Loucy (cell line): ENCODE results near the gene CMKLR1.

ENCODE experiments used
- H2AFZ ChIP-seq: fragments of 200-600 bp; sonication (generic); 2 replicates; pipeline ENCODE4 v1.6.0; 2016; ENCODE audit warnings: antibody characterized with exemption, mild to moderate bottlenecking, low read length, moderate library complexity
- H3F3A ChIP-seq: fragments of 200-600 bp; 2 replicates; pipeline ENCODE4 v1.6.0; 2016; ENCODE audit warnings: antibody characterized with exemption, low read depth, mild to moderate bottlenecking
- H3K27me3 ChIP-seq: fragments of 200-600 bp; sonication (generic); 2 replicates; pipeline ENCODE4 v1.6.1; 2014; ENCODE audit warnings: low read length, mild to moderate bottlenecking; ENCODE audit not compliant: insufficient read depth, poor library complexity, severe bottlenecking
- H3K36me3 ChIP-seq: fragments of 200-600 bp; sonication (generic); 2 replicates; pipeline ENCODE4 v1.6.1; 2016; ENCODE audit warnings: low read length; ENCODE audit not compliant: insufficient read depth
- H3K4me1 ChIP-seq: fragments of 200-600 bp; sonication (generic); 2 replicates; pipeline ENCODE4 v1.5.1; 2014; ENCODE audit warnings: low read length, mild to moderate bottlenecking; ENCODE audit not compliant: insufficient read depth, poor library complexity, severe bottlenecking
- H3K4me2 ChIP-seq: fragments of 200-600 bp; sonication (generic); 2 replicates; pipeline ENCODE4 v1.6.0; 2014; ENCODE audit warnings: antibody characterized with exemption, low read length, low read depth, mild to moderate bottlenecking; ENCODE audit not compliant: poor library complexity, severe bottlenecking
- H3K4me3 ChIP-seq: fragments of 200-600 bp; sonication (generic); 2 replicates; pipeline ENCODE4 v1.5.1; 2014; ENCODE audit warnings: low read length, mild to moderate bottlenecking, mixed read lengths; ENCODE audit not compliant: poor library complexity, severe bottlenecking
- H3K79me2 ChIP-seq: fragments of 200-600 bp; sonication (generic); 2 replicates; pipeline ENCODE4 v1.6.1; 2014; ENCODE audit warnings: low read length; ENCODE audit not compliant: insufficient read depth
- H3K9ac ChIP-seq: fragments of 200-600 bp; sonication (generic); 2 replicates; pipeline ENCODE4 v1.6.0; 2014; ENCODE audit warnings: mild to moderate bottlenecking, low read depth, low read length, moderate library complexity; ENCODE audit not compliant: poor library complexity, severe bottlenecking
- H3K9me2 ChIP-seq: fragments of 200-600 bp; sonication (generic); replicated peaks from 2 replicates; pipeline ENCODE4 v1.6.1; 2016; ENCODE audit warnings: low read depth, low read length, mixed read lengths
- H3K9me3 ChIP-seq: fragments of 200-600 bp; sonication (generic); 2 replicates; pipeline ENCODE4 v1.6.1; 2014; ENCODE audit warnings: mild to moderate bottlenecking, antibody characterized with exemption, low read length, low read depth; ENCODE audit not compliant: insufficient read depth
- H4K20me1 ChIP-seq: fragments of 200-600 bp; sonication (generic); 2 replicates; pipeline ENCODE4 v1.6.0; 2014; ENCODE audit warnings: antibody characterized with exemption, low read length, mild to moderate bottlenecking; ENCODE audit not compliant: insufficient read depth, poor library complexity, severe bottlenecking
- EZH2phosphoT487 ChIP-seq: fragments of 200-600 bp; IDR thresholded peaks from 2 replicates; pipeline ENCODE4 v1.6.1; 2018; ENCODE audit warnings: antibody characterized with exemption, mild to moderate bottlenecking, moderate library complexity, borderline replicate concordance
- TF ChIP-seq, protein P1 (sequence below): fragments of 200-600 bp; sonication (generic); conservative IDR thresholded peaks from 2 replicates; pipeline ENCODE4 v1.5.1; 2014; ENCODE audit warnings: mild to moderate bottlenecking, antibody characterized with exemption, low read length

CMKLR1 gene

GRCh38 chr12:108333898-108334699 lies 5.0 kb downstream of the CMKLR1 start:
- Histone ChIP-seq H3K9ac (no peak overlapping the region), H2AFZ (no peak overlapping the region), H3K79me2 (no peaks in the 10 kb centered on the region), H3K4me3 (no peak overlapping the region), H3K9me2 (no peaks in the 10 kb centered on the region), H3K4me1 (peaks cover 24% of the 10 kb centered on the region), H3F3A (no peaks in the 10 kb centered on the region), H3K4me2 (peak overlapping the region; percentile 30), H3K9me3 (no peaks in the 10 kb centered on the region), H3K27me3 (no peaks in the 10 kb centered on the region), H3K36me3 (no peaks in the 10 kb centered on the region), H4K20me1 (no peaks in the 10 kb centered on the region)
- TF ChIP-seq, protein P1, sequence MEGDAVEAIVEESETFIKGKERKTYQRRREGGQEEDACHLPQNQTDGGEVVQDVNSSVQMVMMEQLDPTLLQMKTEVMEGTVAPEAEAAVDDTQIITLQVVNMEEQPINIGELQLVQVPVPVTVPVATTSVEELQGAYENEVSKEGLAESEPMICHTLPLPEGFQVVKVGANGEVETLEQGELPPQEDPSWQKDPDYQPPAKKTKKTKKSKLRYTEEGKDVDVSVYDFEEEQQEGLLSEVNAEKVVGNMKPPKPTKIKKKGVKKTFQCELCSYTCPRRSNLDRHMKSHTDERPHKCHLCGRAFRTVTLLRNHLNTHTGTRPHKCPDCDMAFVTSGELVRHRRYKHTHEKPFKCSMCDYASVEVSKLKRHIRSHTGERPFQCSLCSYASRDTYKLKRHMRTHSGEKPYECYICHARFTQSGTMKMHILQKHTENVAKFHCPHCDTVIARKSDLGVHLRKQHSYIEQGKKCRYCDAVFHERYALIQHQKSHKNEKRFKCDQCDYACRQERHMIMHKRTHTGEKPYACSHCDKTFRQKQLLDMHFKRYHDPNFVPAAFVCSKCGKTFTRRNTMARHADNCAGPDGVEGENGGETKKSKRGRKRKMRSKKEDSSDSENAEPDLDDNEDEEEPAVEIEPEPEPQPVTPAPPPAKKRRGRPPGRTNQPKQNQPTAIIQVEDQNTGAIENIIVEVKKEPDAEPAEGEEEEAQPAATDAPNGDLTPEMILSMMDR, result no peak
- TF ChIP-seq EZH2phosphoT487, result no peak

- no peaks in the 10 kb centered on the region for H3K36me3 ChIP-seq
- H3K4me2 ChIP-seq, result no peak overlapping the region
- H4K20me1 ChIP-seq, result no peaks in the 10 kb centered on the region
- H3K4me1 ChIP-seq, result peaks cover 34% of the 10 kb centered on the region
- no peaks in the 10 kb centered on the region for H3K79me2 ChIP-seq
- H3K4me3 ChIP-seq, result no peak overlapping the region
- no peaks in the 10 kb centered on the region for H3F3A ChIP-seq
- no peak overlapping the region for H3K9ac ChIP-seq
- no peaks in the 10 kb centered on the region for H3K27me3 ChIP-seq
- TF ChIP-seq EZH2phosphoT487, result no peak
- TF ChIP-seq, protein P1, result no peak
- H3K9me2 ChIP-seq, result no peaks in the 10 kb centered on the region
- no peaks in the 10 kb centered on the region for H3K9me3 ChIP-seq
- 0 out of 2 replicates have a peak overlapping the region, but pooled peaks have one; percentile 13 for H2AFZ ChIP-seq
These were observed 6.2 kb downstream of the CMKLR1 start for GRCh38 chr12:108332791-108333382.

DNA sequence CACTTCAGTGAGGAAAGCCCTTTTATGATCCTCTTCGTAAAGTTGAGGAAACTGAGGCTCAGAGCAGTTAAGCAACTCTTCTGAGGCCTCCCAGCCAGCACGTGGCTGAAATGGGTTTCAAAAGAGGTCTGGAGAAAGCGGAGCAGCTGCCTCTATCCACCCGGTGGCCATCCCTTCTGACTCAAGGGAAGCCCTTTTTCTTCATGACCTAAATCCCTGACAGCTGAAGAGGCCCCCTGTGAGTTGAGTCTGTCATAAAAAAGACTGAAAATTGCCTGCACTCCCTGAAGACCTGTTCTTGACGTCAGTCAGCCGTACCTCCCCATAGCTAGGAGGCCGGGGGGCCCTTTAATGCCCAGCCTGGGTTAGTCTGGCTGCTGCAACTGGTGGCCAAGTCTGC lies 10.7 kb downstream of the CMKLR1 start:
- Histone ChIP-seq H3K4me2 (peak overlapping the region; percentile 14), H4K20me1 (no peaks in the 10 kb centered on the region), H3K4me3 (no peak overlapping the region)

More for the DNA sequence above, 10.7 kb downstream of the CMKLR1 start:
- Histone ChIP-seq H3K36me3 (no peaks in the 10 kb centered on the region), H3K4me1 (peaks cover 40% of the 10 kb centered on the region), H3K79me2 (no peaks in the 10 kb centered on the region), H2AFZ (no peak overlapping the region), H3K9ac (no peak overlapping the region), H3F3A (no peaks in the 10 kb centered on the region), H3K9me2 (no peaks in the 10 kb centered on the region), H3K27me3 (no peaks in the 10 kb centered on the region), H3K9me3 (no peaks in the 10 kb centered on the region)
- no peak for TF ChIP-seq EZH2phosphoT487
- TF ChIP-seq, protein P1, result no peak
